Ovary (tissue), 3 donors: ENCODE data around the gene SSPN.

Experiments used
- EP300 ChIP-seq: sonication (generic); formaldehyde crosslinking; IDR thresholded peaks from one replicate; pipeline ENCODE4 v1.6.1; 2017; ENCODE audit warnings: antibody characterized with exemption
- POLR2A ChIP-seq: fragments of 450-650 bp; IDR thresholded peaks from one replicate; pipeline ENCODE4 v1.6.1; 2017; ENCODE audit warnings: antibody characterized with exemption, mild to moderate bottlenecking, moderate library complexity
- TF ChIP-seq, protein P1 (sequence below), 3 donors: fragments of 450-650 bp in 2 of 3; fragments of 200-600 bp in 1 of 3; IDR thresholded peaks; one replicate each; pipeline versions ENCODE4 v1.5.1 to v1.8.0; 2016 to 2022; ENCODE audit warnings: antibody characterized with exemption in 3 of 3, mild to moderate bottlenecking in 1 of 3
- donor health status: DM: no; HTN: no; CAD: no.

DNA sequence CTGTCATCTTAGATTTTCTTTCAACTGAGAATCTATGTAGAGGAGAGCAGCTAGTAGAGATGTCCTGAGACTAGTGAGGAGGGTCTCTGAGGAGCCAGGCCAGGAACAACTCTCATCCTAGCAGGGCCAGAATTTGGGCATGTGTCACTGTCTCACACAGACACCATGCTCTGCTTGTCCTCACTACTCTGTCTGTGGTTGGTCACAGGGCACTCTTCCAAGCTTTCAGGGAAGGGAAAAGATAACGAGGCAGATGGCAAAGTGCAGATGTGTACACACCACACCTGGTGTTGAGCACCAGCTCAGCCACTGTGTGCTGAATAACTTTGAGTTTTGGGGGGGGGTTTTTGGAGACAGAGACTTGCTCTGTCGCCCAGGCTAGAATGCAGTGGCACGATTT lies 2.5 kb downstream of the SSPN start:
- TF ChIP-seq, protein P1, sequence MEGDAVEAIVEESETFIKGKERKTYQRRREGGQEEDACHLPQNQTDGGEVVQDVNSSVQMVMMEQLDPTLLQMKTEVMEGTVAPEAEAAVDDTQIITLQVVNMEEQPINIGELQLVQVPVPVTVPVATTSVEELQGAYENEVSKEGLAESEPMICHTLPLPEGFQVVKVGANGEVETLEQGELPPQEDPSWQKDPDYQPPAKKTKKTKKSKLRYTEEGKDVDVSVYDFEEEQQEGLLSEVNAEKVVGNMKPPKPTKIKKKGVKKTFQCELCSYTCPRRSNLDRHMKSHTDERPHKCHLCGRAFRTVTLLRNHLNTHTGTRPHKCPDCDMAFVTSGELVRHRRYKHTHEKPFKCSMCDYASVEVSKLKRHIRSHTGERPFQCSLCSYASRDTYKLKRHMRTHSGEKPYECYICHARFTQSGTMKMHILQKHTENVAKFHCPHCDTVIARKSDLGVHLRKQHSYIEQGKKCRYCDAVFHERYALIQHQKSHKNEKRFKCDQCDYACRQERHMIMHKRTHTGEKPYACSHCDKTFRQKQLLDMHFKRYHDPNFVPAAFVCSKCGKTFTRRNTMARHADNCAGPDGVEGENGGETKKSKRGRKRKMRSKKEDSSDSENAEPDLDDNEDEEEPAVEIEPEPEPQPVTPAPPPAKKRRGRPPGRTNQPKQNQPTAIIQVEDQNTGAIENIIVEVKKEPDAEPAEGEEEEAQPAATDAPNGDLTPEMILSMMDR (IDR thresholded peaks at IDR 0.05), result no peak
- TF ChIP-seq POLR2A (no peak), EP300 (no peak)
